CD14-positive monocyte (primary cell): ENCODE data around the gene HLA-DMB. TPM values are rescaled to one million over a fixed set of nuclear protein-coding genes. Genes with fewer than 3 reads are reported as not detected.

Source experiments
- DNase-seq, 3 donors: peaks; one replicate each; pipeline ENCODE4 v3.0.0-alpha.2; 2011 to 2022
- H2AFZ ChIP-seq: 2 replicates; pipeline ENCODE4 v1.6.0; 2012; ENCODE audit warnings: mild to moderate bottlenecking, low read depth, low read length, inconsistent platforms; ENCODE audit not compliant: insufficient read depth, poor library complexity, severe bottlenecking
- H3K27ac ChIP-seq, 2 donors: 1 replicate in 1 of 2; 2 replicates in 1 of 2; pipeline ENCODE4 v1.5.1; 2012 to 2013; ENCODE audit warnings: low read length in 2 of 2, control low read depth in 1 of 2, inconsistent platforms in 1 of 2, low read depth in 1 of 2, mild to moderate bottlenecking in 1 of 2
- H3K27me3 ChIP-seq, 2 donors: one replicate each; pipeline versions ENCODE4 v1.6.0 to v1.6.1; 2011 to 2013; ENCODE audit warnings: low read length in 2 of 2; ENCODE audit not compliant: control insufficient read depth in 2 of 2, insufficient read depth in 2 of 2
- H3K36me3 ChIP-seq, 2 donors: replicated peaks in 1 of 2; 1 replicate in 1 of 2; 2 replicates in 1 of 2; pipeline versions ENCODE4 v1.5.1 to v1.6.1; 2012 to 2013; ENCODE audit warnings: low read length in 2 of 2, control low read depth in 1 of 2, inconsistent platforms in 1 of 2, mild to moderate bottlenecking in 1 of 2; ENCODE audit not compliant: insufficient read depth in 2 of 2, control insufficient read depth in 1 of 2
- H3K4me1 ChIP-seq, 2 donors: 1 replicate in 1 of 2; 2 replicates in 1 of 2; pipeline versions ENCODE4 v1.5.1 to v1.6.1; 2012 to 2013; ENCODE audit warnings: low read length in 2 of 2, control low read depth in 1 of 2, inconsistent platforms in 1 of 2, mild to moderate bottlenecking in 1 of 2, moderate library complexity in 1 of 2; ENCODE audit not compliant: insufficient read depth in 2 of 2, control insufficient read depth in 1 of 2
- H3K4me2 ChIP-seq: replicated peaks from 2 replicates; pipeline ENCODE3; 2012; ENCODE audit warnings: low read length, moderate library complexity, mild to moderate bottlenecking; ENCODE audit not compliant: poor library complexity, severe bottlenecking; ENCODE audit errors: extremely low read depth
- H3K4me3 ChIP-seq, 3 experiments: fragments of 200-600 bp in 1 of 3; sonication (generic) in 1 of 3; replicated peaks in 1 of 3; 1 replicate in 2 of 3; 2 replicates in 1 of 3; pipeline ENCODE4 v1.5.1; 2011 to 2013; ENCODE audit warnings: low read length in 3 of 3, mild to moderate bottlenecking in 3 of 3, control low read depth in 2 of 3, low read depth in 2 of 3, inconsistent platforms in 1 of 3, moderate library complexity in 1 of 3
- H3K79me2 ChIP-seq: 2 replicates; pipeline ENCODE4 v1.6.0; 2012; ENCODE audit warnings: mild to moderate bottlenecking, control low read depth, inconsistent platforms, low read length, moderate library complexity; ENCODE audit not compliant: insufficient read depth
- H3K9ac ChIP-seq: 2 replicates; pipeline ENCODE4 v1.6.0; 2017; ENCODE audit warnings: low read length, mild to moderate bottlenecking; ENCODE audit not compliant: insufficient read depth, poor library complexity, severe bottlenecking
- H3K9me3 ChIP-seq, 2 donors: replicated peaks in 1 of 2; 1 replicate in 1 of 2; 2 replicates in 1 of 2; pipeline versions ENCODE4 v1.5.1 to v1.6.1; 2012 to 2013; ENCODE audit warnings: low read length in 2 of 2, control low read depth in 1 of 2; ENCODE audit not compliant: control insufficient read depth in 1 of 2, insufficient read depth in 1 of 2
- H4K20me1 ChIP-seq: 2 replicates; pipeline ENCODE4 v1.6.0; 2012; ENCODE audit warnings: mild to moderate bottlenecking, low read length, control low read depth, moderate library complexity; ENCODE audit not compliant: insufficient read depth
- H3K27ac Mint-ChIP-seq, 7 donors: one replicate each; pipeline ENCODE4 v1.8.0; 2020; ENCODE audit warnings: mild to moderate bottlenecking in 7 of 7, mixed read lengths in 7 of 7, moderate library complexity in 6 of 7, inconsistent platforms in 2 of 7
- H3K27me3 Mint-ChIP-seq, 3 donors: one replicate each; pipeline ENCODE4 v1.8.0; 2021 to 2022; ENCODE audit warnings: low read depth in 3 of 3, mild to moderate bottlenecking in 3 of 3, mixed read lengths in 3 of 3, moderate library complexity in 3 of 3, inconsistent platforms in 1 of 3
- H3K36me3 Mint-ChIP-seq, 2 donors: one replicate each; pipeline ENCODE4 v1.8.0; 2020; ENCODE audit warnings: mixed read lengths in 2 of 2, inconsistent platforms in 1 of 2, mild to moderate bottlenecking in 1 of 2
- H3K4me1 Mint-ChIP-seq: one replicate; pipeline ENCODE4 v1.8.0; 2020; ENCODE audit warnings: mild to moderate bottlenecking, mixed read lengths
- H3K4me3 Mint-ChIP-seq, 2 donors: one replicate each; pipeline ENCODE4 v1.8.0; 2020; ENCODE audit warnings: mild to moderate bottlenecking in 2 of 2, mixed read lengths in 2 of 2, moderate library complexity in 1 of 2
- H3K9me3 Mint-ChIP-seq, 7 donors: one replicate each; pipeline ENCODE4 v1.8.0; 2020 to 2022; ENCODE audit warnings: mixed read lengths in 7 of 7, mild to moderate bottlenecking in 6 of 7, moderate library complexity in 6 of 7, inconsistent platforms in 2 of 7
- CTCF ChIP-seq: fragments of 200-600 bp; IDR thresholded peaks from one replicate; pipeline ENCODE4 v1.8.0; 2022; ENCODE audit warnings: antibody characterized with exemption, mild to moderate bottlenecking
- WGBS: methylation state at CpG from one replicate; pipeline ENCODE4 v1.1.5; 2013; ENCODE audit warnings: missing lambda C conversion rate; ENCODE audit not compliant: insufficient coverage; 5-methylcytosine and 5-hydroxymethylcytosine counted together
- intact Hi-C, 2 donors: fragments of 100-400 bp; cut with micrococcal nuclease; formaldehyde crosslinking; loops; one replicate each; pipeline versions ENCODE4 v1.15.0 to v1.15.1; 2023
- polyA plus RNA-seq, 3 donors: library from polyadenylated mRNA; depleted of rRNA in 1 of 3; unstranded in 2 of 3; stranded (reverse) in 1 of 3; fragments of 300-500 nt in 2 of 3; fragments of >200 nt in 1 of 3; fragmentation: Illumina TruSeq in 2 of 3; gene quantifications; 1 replicate in 2 of 3; 2 replicates in 1 of 3; pipeline ENCODE4 v1.2.3, GENCODE V29; 2012 to 2021
- small RNA-seq: library from RNA; depleted of rRNA; stranded (forward); fragments of <200 nt; gene quantifications from one replicate; pipeline ENCODE3, GENCODE V24; 2012; ENCODE audit warnings: low read depth; ENCODE audit not compliant: insufficient read length

HLA-DMB gene
- polyA plus RNA-seq, 3 donors = 510 to 924 (median 726) TPM

GRCh38 chr6:32885698-32886286 is 55.0 kb downstream of the HLA-DMB start:
- Histone ChIP-seq H3K4me2 (no peak overlapping the region), H3K27me3 (peaks cover under 1 to 2% of the 10 kb centered on the region in 2 donors), H3K27ac (no peak overlapping the region), H2AFZ (no peak overlapping the region), H3K79me2 (no peaks in the 10 kb centered on the region), H3K4me1 (peaks cover 0 to 2% of the 10 kb centered on the region in 2 donors), H3K4me3 (no peak overlapping the region), H3K9ac (no peak overlapping the region), H3K9me3 (no peaks in the 10 kb centered on the region), H4K20me1 (no peaks in the 10 kb centered on the region), H3K36me3 (no peaks in the 10 kb centered on the region)
- Mint-ChIP-seq H3K36me3 (peaks cover 0 to 3% of the 10 kb centered on the region in 2 donors), H3K4me3 (no peak overlapping the region), H3K27me3 (peaks cover 5 to 7% (median 7%) of the 10 kb centered on the region in 3 donors), H3K9me3 (no peaks in the 10 kb centered on the region), H3K27ac (no peak overlapping the region), H3K4me1 (peaks cover 14% of the 10 kb centered on the region)
- DNase-seq = peak; percentile 57 to 78 (median 67)
- peak; percentile 78 for TF ChIP-seq CTCF
- WGBS = no CpG with 5 or more reads among the region's 4 CpGs
- intact Hi-C loops = loop anchor here (1.0 to 5.0 kb wide), 3 partner anchors 47 to 99 kb away; no protein-coding TSS in a partner anchor

Small RNA genes lying within 50 kb of the gene (small RNA-seq; reads per million reads assigned to genes)
- not detected for gene HLA-Z

Other genes starting within 250 kb of the HLA-DMB start
- gene HLA-DQA2, start 199.6 kb downstream of the HLA-DMB start, polyA plus RNA-seq = 10 to 100 TPM in 2 of 3 donors, under 1 TPM in 1; 0.24 to 53.5 (median 15.5) TPM
- gene HLA-DQB2, start 177.5 kb downstream of the HLA-DMB start, polyA plus RNA-seq = 10 to 100 TPM in 1 of 3 donors, 1 to 10 TPM in 1, not detected in 1; 4.4 to 37.5 TPM
- gene HLA-DOB, start 124.0 kb downstream of the HLA-DMB start, polyA plus RNA-seq = 1 to 10 TPM in 1 of 3 donors, under 1 TPM in 2; 0.25 to 6.2 (median 0.64) TPM
- gene TAP2, start 102.3 kb downstream of the HLA-DMB start, polyA plus RNA-seq = 10 to 100 TPM; 12.6 to 48.7 (median 25.9) TPM
- gene PSMB8, start 97.0 kb downstream of the HLA-DMB start, polyA plus RNA-seq = 100 to 1,000 TPM; 164 to 534 (median 487) TPM
- 100 to 1,000 TPM; 119 to 221 (median 204) TPM for gene TAP1, start 87.3 kb downstream of the HLA-DMB start, polyA plus RNA-seq
- gene PSMB9, start 86.8 kb downstream of the HLA-DMB start, polyA plus RNA-seq = 100 to 1,000 TPM; 204 to 405 (median 350) TPM
- 100 to 1,000 TPM; 434 to 526 (median 515) TPM for gene HLA-DMA, start 12.1 kb upstream of the HLA-DMB start, polyA plus RNA-seq
- 100 to 1,000 TPM in 1 of 3 donors, 10 to 100 TPM in 1, 1 to 10 TPM in 1; 9.6 to 475 (median 21.7) TPM for gene BRD2, start 27.6 kb upstream of the HLA-DMB start, polyA plus RNA-seq
- 10 to 100 TPM in 1 of 3 donors, 1 to 10 TPM in 2; 2.8 to 15.4 (median 9.1) TPM for gene HLA-DOA, start 68.6 kb upstream of the HLA-DMB start, polyA plus RNA-seq
- 1,000 to 10,000 TPM in 1 of 3 donors, 100 to 1,000 TPM in 2; 578 to 1,024 (median 796) TPM for gene HLA-DPA1, start 132.6 kb upstream of the HLA-DMB start, polyA plus RNA-seq
- gene HLA-DPB1, start 135.0 kb upstream of the HLA-DMB start, polyA plus RNA-seq = 100 to 1,000 TPM; 569 to 682 (median 676) TPM